ACC112 (cell line): Measurements from ENCODE around the gene RNF8.

Experiments
- H2AFZ ChIP-seq: fragments of 200-600 bp; sonication (generic); one replicate; pipeline ENCODE4 v1.6.0; 2017; ENCODE audit warnings: antibody characterized with exemption, low read length; ENCODE audit not compliant: unreplicated experiment
- H3K27ac ChIP-seq: fragments of 200-600 bp; sonication (generic); 2 replicates; pipeline ENCODE4 v1.5.1; 2014; ENCODE audit warnings: low read depth, mild to moderate bottlenecking, antibody characterized with exemption, low read length, moderate library complexity
- H3K27me3 ChIP-seq: fragments of 200-600 bp; sonication (generic); 2 replicates; pipeline ENCODE4 v1.6.1; 2014; ENCODE audit warnings: mild to moderate bottlenecking, antibody characterized with exemption, low read length, moderate library complexity, mixed read lengths; ENCODE audit not compliant: insufficient read depth
- H3K36me3 ChIP-seq: fragments of 200-600 bp; sonication (generic); 2 replicates; pipeline ENCODE4 v1.6.1; 2016; ENCODE audit warnings: mild to moderate bottlenecking, antibody characterized with exemption, low read length, moderate library complexity, mixed read lengths; ENCODE audit not compliant: insufficient read depth
- H3K4me1 ChIP-seq: fragments of 200-600 bp; sonication (generic); one replicate; pipeline ENCODE4 v1.6.1; 2016; ENCODE audit warnings: low read length, mixed read lengths; ENCODE audit not compliant: insufficient read depth, unreplicated experiment, control insufficient read depth
- H3K4me3 ChIP-seq: fragments of 200-600 bp; sonication (generic); 2 replicates; pipeline ENCODE4 v1.5.1; 2014; ENCODE audit warnings: mild to moderate bottlenecking, low read depth, low read length
- H3K79me2 ChIP-seq: fragments of 200-600 bp; sonication (generic); one replicate; pipeline ENCODE4 v1.6.0; 2016; ENCODE audit warnings: low read length; ENCODE audit not compliant: control insufficient read depth, unreplicated experiment, insufficient read depth

The RNF8 gene

DNA sequence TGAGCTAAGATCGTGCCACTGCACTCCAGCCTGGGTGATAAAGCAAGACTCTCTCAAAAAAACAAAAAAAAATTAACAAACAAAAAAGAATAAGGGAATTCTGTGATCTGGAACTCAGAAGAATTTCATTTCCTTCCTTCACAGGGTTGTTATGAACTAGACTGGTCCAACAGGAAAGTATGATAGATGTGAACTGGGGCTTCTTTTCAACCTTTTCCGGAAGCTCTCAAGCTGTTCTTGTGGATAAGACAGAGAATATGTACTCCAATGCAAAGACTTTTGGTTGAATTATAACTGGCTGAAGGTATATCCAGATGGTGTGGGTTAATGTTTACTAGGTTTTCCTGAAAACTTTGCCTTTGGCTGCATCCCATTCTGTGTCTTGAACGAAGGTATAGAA lies 5.3 kb downstream of the RNF8 start:
- Histone ChIP-seq H3K27ac (no peak overlapping the region), H3K79me2 (peaks cover 56% of the 10 kb centered on the region), H3K4me1 (peaks cover 7% of the 10 kb centered on the region)

GRCh38 chr6:37362101-37362828 lies 8.5 kb downstream of the RNF8 start:
- peaks cover 24% of the 10 kb centered on the region for H3K79me2 ChIP-seq
- H3K4me1 ChIP-seq, result peaks cover 5% of the 10 kb centered on the region
- no peaks in the 10 kb centered on the region; the same call in 1 of the 2 replicates for H3K36me3 ChIP-seq
- no peak overlapping the region for H3K4me3 ChIP-seq
- no peak overlapping the region for H3K27ac ChIP-seq
- H2AFZ ChIP-seq, result no peak overlapping the region
- no peaks in the 10 kb centered on the region for H3K27me3 ChIP-seq

More for the DNA sequence above, 5.3 kb downstream of the RNF8 start:
- H3K4me3 ChIP-seq, result no peak overlapping the region
- H2AFZ ChIP-seq, result no peak overlapping the region
- H3K27me3 ChIP-seq, result no peaks in the 10 kb centered on the region
- H3K36me3 ChIP-seq, result no peaks in the 10 kb centered on the region; the same call in 1 of the 2 replicates

- H3K79me2 ChIP-seq, result no peaks in the 10 kb centered on the region
- H2AFZ ChIP-seq, result no peak overlapping the region
- no peak overlapping the region for H3K4me3 ChIP-seq
- H3K27ac ChIP-seq, result no peak overlapping the region
- H3K36me3 ChIP-seq, result peaks cover 6% of the 10 kb centered on the region
- H3K4me1 ChIP-seq, result peaks cover 17% of the 10 kb centered on the region
- H3K27me3 ChIP-seq, result no peaks in the 10 kb centered on the region
Measured at GRCh38 chr6:37365791-37366190, 12.0 kb downstream of the RNF8 start.

DNA sequence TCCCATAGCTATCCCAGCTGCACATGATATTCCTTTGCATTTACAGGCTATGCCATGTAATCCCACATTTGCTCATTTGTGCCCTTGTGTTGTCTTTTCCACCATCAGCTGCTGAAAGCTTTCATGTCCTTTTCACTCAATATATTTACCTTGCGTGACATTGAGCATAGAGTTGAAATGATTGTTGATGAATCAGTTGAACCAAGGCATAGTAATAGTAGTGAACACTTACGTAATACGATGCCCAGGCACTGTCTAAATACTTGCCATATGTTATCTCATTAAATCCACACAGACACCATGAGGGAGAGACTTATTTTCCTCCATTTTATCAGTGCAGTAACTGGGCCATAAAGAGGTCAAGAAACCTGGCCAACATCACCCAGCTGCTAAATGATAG lies 13.1 kb downstream of the RNF8 start:
- no peaks in the 10 kb centered on the region for H3K27me3 ChIP-seq
- H3K36me3 ChIP-seq, result peaks cover 13% of the 10 kb centered on the region
- no peak overlapping the region for H3K4me3 ChIP-seq
- peaks cover 17% of the 10 kb centered on the region for H3K4me1 ChIP-seq
- no peak overlapping the region for H3K27ac ChIP-seq
- H3K79me2 ChIP-seq, result no peaks in the 10 kb centered on the region
- H2AFZ ChIP-seq, result no peak overlapping the region

DNA sequence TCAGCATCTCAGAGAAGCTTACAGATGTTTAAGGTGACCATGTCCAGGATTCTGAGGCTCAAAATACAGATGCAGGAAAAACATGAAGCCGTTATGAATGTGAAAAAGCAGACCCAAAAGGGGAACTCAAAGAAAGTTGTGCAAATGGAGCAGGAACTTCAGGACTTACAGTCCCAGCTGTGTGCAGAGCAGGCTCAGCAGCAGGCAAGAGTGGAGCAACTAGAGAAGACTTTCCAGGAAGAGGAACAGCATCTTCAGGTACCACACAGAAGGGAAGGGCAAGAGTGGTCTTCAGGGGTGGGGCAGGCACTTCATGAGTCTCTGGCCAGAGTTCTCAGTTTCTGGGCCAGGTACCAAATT lies 15.2 kb downstream of the RNF8 start:
- H3K27me3 ChIP-seq, result no peaks in the 10 kb centered on the region
- H3K79me2 ChIP-seq, result no peaks in the 10 kb centered on the region
- no peak overlapping the region for H3K4me3 ChIP-seq
- peaks cover 19% of the 10 kb centered on the region for H3K4me1 ChIP-seq
- no peak overlapping the region for H3K27ac ChIP-seq
- peaks cover 13% of the 10 kb centered on the region for H3K36me3 ChIP-seq
- no peak overlapping the region for H2AFZ ChIP-seq

GRCh38 chr6:37369321-37370201 lies 15.8 kb downstream of the RNF8 start:
- H2AFZ ChIP-seq, result no peak overlapping the region
- no peaks in the 10 kb centered on the region for H3K27me3 ChIP-seq
- H3K36me3 ChIP-seq, result peaks cover 13% of the 10 kb centered on the region
- H3K4me3 ChIP-seq, result no peak overlapping the region
- H3K79me2 ChIP-seq, result no peaks in the 10 kb centered on the region
- H3K4me1 ChIP-seq, result peaks cover 19% of the 10 kb centered on the region
- no peak overlapping the region for H3K27ac ChIP-seq

DNA sequence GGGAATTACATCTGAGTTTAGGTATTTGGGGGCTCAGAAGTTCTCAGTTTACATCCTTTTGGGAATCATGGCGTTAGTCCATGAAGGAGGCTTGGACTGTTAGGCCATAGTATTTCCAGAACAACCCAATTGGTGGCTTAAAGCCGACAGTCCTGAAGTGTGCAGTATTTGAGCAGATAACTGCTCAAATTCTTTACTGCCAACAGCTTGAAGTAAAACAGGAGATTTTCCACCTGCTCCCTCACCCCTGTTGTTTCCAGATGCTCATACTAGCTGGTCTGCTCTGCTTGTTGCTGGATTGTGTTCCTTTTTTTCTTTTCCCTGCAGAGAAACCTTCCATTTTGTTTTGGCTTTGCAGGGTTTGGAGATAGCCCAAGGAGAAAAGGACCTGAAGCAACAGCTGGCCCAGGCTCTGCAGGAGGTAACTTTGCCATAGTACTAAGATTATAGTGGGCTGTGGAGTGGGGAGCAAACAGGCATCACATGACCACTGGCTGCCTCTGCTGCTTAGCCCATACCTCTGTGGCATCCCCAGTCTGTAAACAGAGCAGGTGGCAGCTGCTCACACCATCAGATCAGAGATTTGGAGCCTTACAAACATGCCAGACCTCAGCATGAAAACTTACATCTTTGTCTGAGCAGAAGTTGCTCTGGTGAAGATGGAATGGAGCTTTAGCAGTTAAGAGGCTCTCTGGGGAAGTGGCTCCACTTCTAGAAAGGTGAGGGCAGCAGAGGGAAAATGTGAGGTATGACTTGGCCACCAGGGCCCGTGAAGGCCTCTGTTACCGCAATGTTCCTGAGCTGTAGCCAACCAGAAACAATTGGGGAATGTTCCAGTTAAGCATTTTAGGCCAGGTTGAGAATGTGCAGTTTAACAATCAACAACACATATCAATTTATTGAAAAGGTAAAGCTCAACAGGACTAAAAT lies 17.6 kb downstream of the RNF8 start:
- Histone ChIP-seq H3K27me3 (no peaks in the 10 kb centered on the region), H3K4me3 (no peak overlapping the region), H3K27ac (no peak overlapping the region), H2AFZ (no peak overlapping the region), H3K79me2 (no peaks in the 10 kb centered on the region), H3K4me1 (peaks cover 19% of the 10 kb centered on the region), H3K36me3 (peaks cover 16% of the 10 kb centered on the region)

DNA sequence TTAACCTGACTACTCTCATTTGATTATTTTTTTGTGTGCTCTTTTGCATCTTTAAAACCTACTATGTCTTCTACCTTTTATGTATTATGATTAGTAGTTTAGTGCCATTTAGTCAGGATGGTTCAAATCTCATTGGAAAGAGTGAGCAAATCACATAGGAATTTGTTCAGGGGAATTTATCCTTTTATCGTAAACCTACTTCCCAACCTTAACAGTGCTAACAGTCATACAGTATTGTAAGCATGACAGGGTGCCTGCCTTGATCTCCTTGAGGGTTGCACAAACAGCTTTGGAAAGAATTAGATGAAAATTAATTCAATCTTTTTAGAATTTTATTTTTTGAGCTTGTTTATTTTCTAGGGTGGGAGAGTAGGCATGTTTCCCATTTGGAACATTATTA lies 18.3 kb downstream of the RNF8 start:
- Histone ChIP-seq H3K36me3 (peaks cover 16% of the 10 kb centered on the region), H3K4me1 (peaks cover 15% of the 10 kb centered on the region), H3K79me2 (no peaks in the 10 kb centered on the region), H3K27ac (no peak overlapping the region), H3K27me3 (no peaks in the 10 kb centered on the region), H3K4me3 (no peak overlapping the region), H2AFZ (no peak overlapping the region)

DNA sequence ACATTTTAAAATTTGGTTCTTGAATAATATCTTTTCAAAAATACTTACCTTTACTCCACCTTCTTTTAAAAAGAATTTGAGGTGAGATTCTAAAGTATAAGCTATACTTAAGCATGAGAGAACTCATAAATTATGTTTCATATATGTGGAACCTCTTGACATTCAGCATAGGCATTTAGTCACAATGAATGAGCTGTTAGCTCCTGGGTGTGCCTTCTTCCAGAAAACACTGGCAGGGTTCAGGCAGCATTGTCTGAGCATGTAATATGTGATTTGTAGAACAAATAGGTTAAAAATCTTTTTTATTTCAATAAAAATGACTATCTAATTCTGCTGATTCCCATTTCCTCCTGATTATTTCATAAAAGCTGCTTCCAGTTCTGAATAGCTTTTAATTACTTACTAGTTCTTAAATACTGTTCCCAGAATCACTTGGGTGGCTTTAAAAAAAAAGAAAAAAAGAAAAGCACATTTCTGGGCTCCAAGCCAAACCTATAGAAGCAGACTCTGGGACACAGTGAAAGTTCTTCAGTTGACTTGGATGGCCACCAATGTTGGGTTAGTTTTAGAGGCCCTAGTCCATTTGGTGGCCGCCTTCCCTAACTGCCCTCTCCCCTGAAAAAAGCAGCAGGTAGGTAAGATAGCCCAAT lies 20.2 kb downstream of the RNF8 start:
- H3K27me3 ChIP-seq, result no peaks in the 10 kb centered on the region
- H3K4me3 ChIP-seq, result no peak overlapping the region
- H3K79me2 ChIP-seq, result no peaks in the 10 kb centered on the region
- no peak overlapping the region for H2AFZ ChIP-seq
- H3K36me3 ChIP-seq, result peaks cover 10% of the 10 kb centered on the region; the same call in 1 of the 2 replicates
- H3K4me1 ChIP-seq, result peaks cover 15% of the 10 kb centered on the region
- H3K27ac ChIP-seq, result no peak overlapping the region

DNA sequence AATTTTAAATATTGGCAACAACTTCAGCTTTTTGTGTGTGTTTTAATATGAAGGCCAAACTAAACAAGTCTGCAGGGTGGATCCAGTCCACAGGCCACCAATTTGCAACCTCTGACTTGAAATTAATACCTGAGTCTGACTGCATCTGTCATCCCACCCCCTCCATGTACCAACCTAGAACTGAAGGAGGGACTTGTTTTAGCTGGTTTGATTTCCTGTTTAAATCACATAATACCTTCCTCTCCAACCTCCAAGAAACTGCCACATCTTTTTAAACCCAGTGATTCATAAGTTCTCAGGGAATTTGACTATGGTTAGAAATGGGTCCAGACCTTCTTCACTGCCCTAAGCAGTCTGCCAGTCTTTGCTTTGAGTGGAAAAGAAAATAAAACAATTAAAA lies 21.6 kb downstream of the RNF8 start:
- Histone ChIP-seq H3K4me3 (no peak overlapping the region), H3K27me3 (no peaks in the 10 kb centered on the region), H2AFZ (no peak overlapping the region), H3K27ac (no peak overlapping the region), H3K79me2 (no peaks in the 10 kb centered on the region), H3K36me3 (peaks cover 10% of the 10 kb centered on the region; the same call in 1 of the 2 replicates), H3K4me1 (peaks cover 3% of the 10 kb centered on the region)
